Spleen (tissue), 11 donors: ENCODE measurements around the gene BRAF. TPM values are rescaled to one million over a fixed set of nuclear protein-coding genes. Genes with fewer than 3 reads are reported as not detected.
A peak's percentile ranks its signal among the peaks of the same experiment; 100 is the strongest.

Experiments
- DNase-seq: peaks from one replicate; pipeline ENCODE4 v3.0.0-alpha.2; 2020
- H3K27ac ChIP-seq, 8 donors: fragments of 200-600 bp; sonication (generic) in 7 of 8; 1 replicate in 4 of 8; 2 replicates in 4 of 8; pipeline versions ENCODE4 v1.5.0 to v1.8.0; 2016 to 2021; ENCODE audit warnings: inconsistent platforms in 4 of 8, mild to moderate bottlenecking in 4 of 8, moderate library complexity in 1 of 8
- H3K27me3 ChIP-seq, 7 donors: fragments of 200-600 bp; sonication (generic) in 6 of 7; replicated peaks in 1 of 7; 1 replicate in 4 of 7; 2 replicates in 3 of 7; pipeline versions ENCODE4 v1.5.0 to v1.8.0; 2016 to 2021; ENCODE audit warnings: inconsistent platforms in 3 of 7, mild to moderate bottlenecking in 1 of 7
- H3K36me3 ChIP-seq, 6 donors: fragments of 200-600 bp; sonication (generic) in 5 of 6; 1 replicate in 4 of 6; 2 replicates in 2 of 6; pipeline versions ENCODE4 v1.5.0 to v1.8.0; 2016 to 2021; ENCODE audit warnings: inconsistent platforms in 2 of 6
- H3K4me1 ChIP-seq, 6 donors: fragments of 200-600 bp; sonication (generic) in 5 of 6; 1 replicate in 3 of 6; 2 replicates in 3 of 6; pipeline versions ENCODE4 v1.5.0 to v1.8.0; 2016 to 2021; ENCODE audit warnings: inconsistent platforms in 3 of 6
- H3K4me3 ChIP-seq, 8 donors: fragments of 200-600 bp; sonication (generic) in 7 of 8; 1 replicate in 4 of 8; 2 replicates in 4 of 8; pipeline versions ENCODE4 v1.5.0 to v1.8.0; 2016 to 2021; ENCODE audit warnings: inconsistent platforms in 4 of 8, mild to moderate bottlenecking in 4 of 8, moderate library complexity in 2 of 8
- H3K9me3 ChIP-seq, 8 donors: fragments of 200-600 bp; sonication (generic) in 7 of 8; 1 replicate in 4 of 8; 2 replicates in 4 of 8; pipeline versions ENCODE4 v1.5.0 to v1.8.0; 2016 to 2021; ENCODE audit warnings: inconsistent platforms in 4 of 8
- CTCF ChIP-seq, 11 experiments: fragments of 200-600 bp in 7 of 11; fragments of 450-650 bp in 4 of 11; sonication (generic) in 4 of 11; IDR thresholded peaks in 8 of 11; conservative IDR thresholded peaks in 3 of 11; 1 replicate in 7 of 11; 2 replicates in 4 of 11; pipeline versions ENCODE4 v1.4.0 to v1.8.0; 2016 to 2021; ENCODE audit warnings: antibody characterized with exemption in 11 of 11, inconsistent platforms in 4 of 11, mild to moderate bottlenecking in 1 of 11
- POLR2A ChIP-seq, 3 donors: fragments of 450-650 bp; IDR thresholded peaks; one replicate each; pipeline ENCODE4 v1.5.1; 2017; ENCODE audit warnings: antibody characterized with exemption in 3 of 3, mild to moderate bottlenecking in 1 of 3
- POLR2AphosphoS5 ChIP-seq, 3 donors: sonication (generic); formaldehyde crosslinking; IDR thresholded peaks; one replicate each; pipeline ENCODE4 v1.5.1; 2017; ENCODE audit warnings: antibody characterized with exemption in 3 of 3
- WGBS, 5 donors: extraction: QIAGEN DNeasy Blood & Tissue Kit in 3 of 5; methylation state at CpG; one replicate each; pipeline versions ENCODE4 v1.1.5 to v1.1.7; 2013 to 2018; 5-methylcytosine and 5-hydroxymethylcytosine counted together
- intact Hi-C: fragments of 100-400 bp; cut with DNase I; formaldehyde crosslinking; loops from one replicate; pipeline ENCODE4 v1.15.0; 2023; ENCODE audit warnings: low total_unique reads
- polyA plus RNA-seq, 3 donors: library from polyadenylated mRNA; stranded (reverse); fragments of 200-250 nt; gene quantifications; one replicate each; pipeline ENCODE4 v1.2.1, GENCODE V29; 2013
- total RNA-seq, 7 donors: library from RNA; depleted of rRNA in 3 of 7; stranded (reverse); fragments of >200 nt in 3 of 7; fragmentation: NEBNext Ultra II Directional in 4 of 7; extraction: Animal tissue kit (Norgen Biotek cat#: 25700) in 4 of 7; gene quantifications; one replicate each; pipeline versions ENCODE4 v1.1.0 to v1.2.1, GENCODE V29; 2016 to 2021
- donor health status: healthy with polysubstance abuse.
- donor health status: DM: no; HTN: no; CAD: no; lungs with moderate emphysema.
- donor health status: DM: no; HTN: no; CAD: no.
- donor health status: Bipolar disorder and iron deficiency.
- donor health status: healthy.
- donor health status: DM: no; HTN: no; CAD: no.
- donor health status: DM: yes; HTN: yes; CAD: no.

BRAF gene
- total and polyA plus RNA-seq, 10 donors = 4.3 to 82.7 (median 49.3) TPM

- peaks cover 0 to 9% (median 0%) of the 10 kb centered on the region in 6 donors for H3K4me1 ChIP-seq
- DNase-seq = no peak
- 32 to 48% (median 36%) methylated on average over 5 of the region's 5 CpGs for WGBS, 5 donors
- H3K36me3 ChIP-seq = peaks cover 0 to 25% (median 0%) of the 10 kb centered on the region in 6 donors
- H3K9me3 ChIP-seq = no peaks in the 10 kb centered on the region
- TF ChIP-seq CTCF (IDR thresholded peaks at IDR 0.05 in 8 of 11, conservative IDR thresholded peaks at IDR 0.05 in 3 of 11) (peak; percentile 58 to 80 (median 73)), POLR2AphosphoS5 (IDR thresholded peaks at IDR 0.05) (no peak), POLR2A (IDR thresholded peaks at IDR 0.05) (no peak)
- intact Hi-C loops = no loop called here
- no peaks in the 10 kb centered on the region for H3K27me3 ChIP-seq
- no peak overlapping the region for H3K27ac ChIP-seq
- no peak overlapping the region for H3K4me3 ChIP-seq
Measured at GRCh38 chr7:140810830-140811556, 113.7 kb downstream of the BRAF start.

GRCh38 chr7:140810385-140810784 is 114.3 kb downstream of the BRAF start:
- no peak for DNase-seq
- 95 to 98% (median 96%) methylated on average over 9 of the region's 9 CpGs for WGBS, 5 donors
- TF ChIP-seq POLR2A (IDR thresholded peaks at IDR 0.05) (no peak), POLR2AphosphoS5 (IDR thresholded peaks at IDR 0.05) (no peak), CTCF (IDR thresholded peaks at IDR 0.05 in 8 of 11, conservative IDR thresholded peaks at IDR 0.05 in 3 of 11) (no peak)
- intact Hi-C loops = no loop called here
- H3K4me3 ChIP-seq = no peak overlapping the region
- H3K27me3 ChIP-seq = no peaks in the 10 kb centered on the region
- H3K27ac ChIP-seq = no peak overlapping the region
- H3K4me1 ChIP-seq = peaks cover 0 to 9% (median 0%) of the 10 kb centered on the region in 6 donors
- H3K36me3 ChIP-seq = peaks cover 0 to 29% (median 0%) of the 10 kb centered on the region in 6 donors
- no peaks in the 10 kb centered on the region for H3K9me3 ChIP-seq

DNA sequence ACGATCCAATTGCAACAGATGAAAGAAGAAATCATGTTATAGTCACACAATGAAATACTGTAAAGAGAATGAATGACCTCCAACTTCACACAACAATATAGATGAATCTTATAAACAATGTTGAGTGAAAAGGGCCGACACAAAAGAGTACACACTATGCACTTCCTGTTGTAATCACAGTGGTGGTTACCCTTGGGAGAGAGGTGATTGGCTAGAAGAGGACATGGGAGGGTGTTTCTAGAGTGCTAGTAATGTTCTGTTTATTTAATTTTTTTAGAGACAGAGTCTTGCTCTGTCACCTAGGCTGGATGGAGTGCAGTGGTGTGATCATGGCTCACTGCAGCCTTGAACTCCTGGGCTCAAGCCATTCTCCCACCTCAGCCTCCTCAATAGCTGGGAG is 145.8 kb downstream of the BRAF start:
- Histone ChIP-seq H3K4me3 (no peak overlapping the region), H3K9me3 (no peaks in the 10 kb centered on the region), H3K27ac (no peak overlapping the region), H3K4me1 (no peaks in the 10 kb centered on the region), H3K36me3 (peaks cover 0 to 100% (median 70%) of the 10 kb centered on the region in 6 donors), H3K27me3 (no peaks in the 10 kb centered on the region)
- no peak for DNase-seq
- TF ChIP-seq CTCF (IDR thresholded peaks at IDR 0.05 in 8 of 11, conservative IDR thresholded peaks at IDR 0.05 in 3 of 11) (no peak), POLR2A (IDR thresholded peaks at IDR 0.05) (no peak), POLR2AphosphoS5 (IDR thresholded peaks at IDR 0.05) (no peak)
- intact Hi-C loops = no loop called here
- 65 to 78% (median 73%) methylated on average over 2 of the region's 2 CpGs for WGBS, 5 donors

DNA sequence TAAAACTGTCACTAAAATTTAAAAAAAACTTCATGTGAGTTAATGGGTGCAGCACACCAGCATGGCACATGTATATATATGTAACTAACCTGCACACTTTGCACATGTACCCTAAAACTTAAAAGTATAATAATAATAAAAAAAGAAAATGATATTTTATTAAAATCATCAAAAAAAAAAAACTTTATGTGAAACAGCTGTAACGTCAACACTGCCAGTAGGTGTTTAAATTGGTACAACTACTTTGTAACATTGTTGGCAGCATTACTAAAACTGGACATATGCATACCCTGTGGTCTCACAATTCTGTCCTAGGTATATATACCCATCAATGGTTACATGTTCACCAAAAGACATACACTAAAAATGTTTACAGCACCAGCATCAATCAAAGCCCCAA is 146.2 kb downstream of the BRAF start:
- DNase-seq = no peak
- no peaks in the 10 kb centered on the region for H3K9me3 ChIP-seq
- H3K4me1 ChIP-seq = no peaks in the 10 kb centered on the region
- intact Hi-C loops = no loop called here
- no peaks in the 10 kb centered on the region for H3K27me3 ChIP-seq
- no peak overlapping the region for H3K27ac ChIP-seq
- H3K36me3 ChIP-seq = peaks cover 0 to 100% (median 70%) of the 10 kb centered on the region in 6 donors
- no peak overlapping the region for H3K4me3 ChIP-seq
- WGBS, 5 donors = 95 to 100% (median 97%) methylated on average over 1 of the region's 1 CpG
- TF ChIP-seq POLR2AphosphoS5 (IDR thresholded peaks at IDR 0.05) (no peak), CTCF (IDR thresholded peaks at IDR 0.05 in 8 of 11, conservative IDR thresholded peaks at IDR 0.05 in 3 of 11) (no peak), POLR2A (IDR thresholded peaks at IDR 0.05) (no peak)
